HG03575 (cell line): ENCODE results near the gene MC1R.
"Not testable (repeated sequence)": the region's sequence is repeated elsewhere in the genome, so short reads cannot be mapped to it uniquely, and the experiment has no call there.

Experiments
- ATAC-seq: cut with Tn5 transposase; IDR thresholded peaks from one replicate; pipeline ENCODE4 v1.9.1; 2021; ENCODE audit not compliant: unreplicated experiment, insufficient number of reproducible peaks, low FRiP score; ENCODE audit errors: extremely low read depth

The MC1R gene

DNA sequence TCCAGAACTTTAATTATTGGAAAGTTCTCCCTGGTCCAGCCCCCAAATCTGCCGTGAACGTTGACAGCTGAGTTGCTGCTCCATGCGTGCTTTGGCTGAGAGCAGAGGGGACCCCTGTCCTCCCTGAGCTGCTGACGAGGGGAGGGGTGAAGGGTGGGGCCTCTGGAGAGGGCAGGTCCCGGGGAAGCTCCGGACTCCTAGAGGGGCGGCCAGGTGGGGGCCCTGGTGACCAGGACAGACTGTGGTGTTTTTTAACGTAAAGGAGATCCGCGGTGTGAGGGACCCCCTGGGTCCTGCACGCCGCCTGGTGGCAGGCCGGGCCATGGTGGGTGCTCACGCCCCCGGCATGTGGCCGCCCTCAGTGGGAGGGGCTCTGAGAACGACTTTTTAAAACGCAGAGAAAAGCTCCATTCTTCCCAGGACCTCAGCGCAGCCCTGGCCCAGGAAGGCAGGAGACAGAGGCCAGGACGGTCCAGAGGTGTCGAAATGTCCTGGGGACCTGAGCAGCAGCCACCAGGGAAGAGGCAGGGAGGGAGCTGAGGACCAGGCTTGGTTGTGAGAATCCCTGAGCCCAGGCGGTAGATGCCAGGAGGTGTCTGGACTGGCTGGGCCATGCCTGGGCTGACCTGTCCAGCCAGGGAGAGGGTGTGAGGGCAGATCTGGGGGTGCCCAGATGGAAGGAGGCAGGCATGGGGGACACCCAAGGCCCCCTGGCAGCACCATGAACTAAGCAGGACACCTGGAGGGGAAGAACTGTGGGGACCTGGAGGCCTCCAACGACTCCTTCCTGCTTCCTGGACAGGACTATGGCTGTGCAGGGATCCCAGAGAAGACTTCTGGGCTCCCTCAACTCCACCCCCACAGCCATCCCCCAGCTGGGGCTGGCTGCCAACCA, at the start of gene MC1R:
MC1R (plus strand) TSS at position 410 of the 895 bp plus-strand sequence; CDS start at position 807, 397 bp downstream.
- no peak for ATAC-seq

DNA sequence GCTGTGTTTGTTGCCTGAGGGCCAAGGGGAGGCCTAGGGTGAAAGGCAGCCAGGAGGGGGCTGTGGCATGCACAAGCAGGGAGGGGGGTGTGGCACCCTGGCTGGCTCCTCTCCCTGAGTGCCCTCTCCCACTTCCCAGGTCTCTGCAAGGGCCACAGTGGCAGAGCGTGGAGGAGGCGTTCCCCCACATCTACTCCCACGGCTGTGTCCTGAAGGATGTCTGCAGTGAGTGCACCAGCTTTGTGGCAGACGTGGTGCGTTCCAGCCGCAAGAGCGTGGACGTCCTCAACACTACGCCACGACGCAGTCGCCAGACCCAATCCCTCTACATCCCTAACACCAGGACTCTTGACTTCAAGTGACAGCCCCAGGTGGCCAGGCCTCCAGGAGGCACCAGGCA, 48.8 kb upstream of the MC1R start:
- no peak for ATAC-seq

DNA sequence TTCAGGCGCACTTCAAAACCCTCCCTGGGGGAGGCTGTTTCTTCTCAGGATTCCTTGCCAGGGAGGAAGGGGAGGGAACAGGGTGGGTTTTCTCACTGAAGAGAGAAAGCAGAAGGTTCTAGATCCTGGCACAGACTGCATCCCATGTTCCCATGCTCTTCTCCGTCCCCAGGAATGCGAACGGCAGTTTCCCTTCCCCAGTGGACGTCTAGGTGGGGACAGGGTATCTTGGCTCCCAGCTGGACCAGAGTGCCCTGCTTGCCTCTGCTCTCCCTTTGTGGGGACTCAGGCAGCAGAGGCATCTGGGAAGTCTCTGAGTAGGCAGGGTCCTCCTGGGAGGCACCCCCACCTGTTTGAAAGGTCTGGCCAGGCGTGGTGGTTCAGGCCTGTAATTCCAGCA, 48.2 kb upstream of the MC1R start:
- ATAC-seq, result no peak

DNA sequence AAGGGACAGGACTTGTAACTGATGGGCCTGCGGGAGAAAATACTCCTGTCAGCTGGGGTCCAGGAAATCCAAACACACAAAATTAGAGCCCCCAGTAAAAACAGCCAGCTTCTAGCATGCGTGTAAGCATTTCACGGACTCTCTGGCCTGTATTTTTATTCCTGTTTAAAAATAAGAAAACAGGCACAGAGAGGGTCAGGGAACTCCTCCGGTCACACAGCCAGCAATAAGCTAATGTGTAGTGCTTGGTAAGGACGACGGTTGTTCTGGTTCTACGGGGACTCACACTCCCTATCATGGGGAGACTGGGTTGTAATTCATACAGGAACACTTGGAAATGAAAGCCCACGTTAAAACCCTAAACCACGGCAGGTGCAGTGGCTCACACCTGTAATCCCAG, 46.8 kb upstream of the MC1R start:
- no peak for ATAC-seq

DNA sequence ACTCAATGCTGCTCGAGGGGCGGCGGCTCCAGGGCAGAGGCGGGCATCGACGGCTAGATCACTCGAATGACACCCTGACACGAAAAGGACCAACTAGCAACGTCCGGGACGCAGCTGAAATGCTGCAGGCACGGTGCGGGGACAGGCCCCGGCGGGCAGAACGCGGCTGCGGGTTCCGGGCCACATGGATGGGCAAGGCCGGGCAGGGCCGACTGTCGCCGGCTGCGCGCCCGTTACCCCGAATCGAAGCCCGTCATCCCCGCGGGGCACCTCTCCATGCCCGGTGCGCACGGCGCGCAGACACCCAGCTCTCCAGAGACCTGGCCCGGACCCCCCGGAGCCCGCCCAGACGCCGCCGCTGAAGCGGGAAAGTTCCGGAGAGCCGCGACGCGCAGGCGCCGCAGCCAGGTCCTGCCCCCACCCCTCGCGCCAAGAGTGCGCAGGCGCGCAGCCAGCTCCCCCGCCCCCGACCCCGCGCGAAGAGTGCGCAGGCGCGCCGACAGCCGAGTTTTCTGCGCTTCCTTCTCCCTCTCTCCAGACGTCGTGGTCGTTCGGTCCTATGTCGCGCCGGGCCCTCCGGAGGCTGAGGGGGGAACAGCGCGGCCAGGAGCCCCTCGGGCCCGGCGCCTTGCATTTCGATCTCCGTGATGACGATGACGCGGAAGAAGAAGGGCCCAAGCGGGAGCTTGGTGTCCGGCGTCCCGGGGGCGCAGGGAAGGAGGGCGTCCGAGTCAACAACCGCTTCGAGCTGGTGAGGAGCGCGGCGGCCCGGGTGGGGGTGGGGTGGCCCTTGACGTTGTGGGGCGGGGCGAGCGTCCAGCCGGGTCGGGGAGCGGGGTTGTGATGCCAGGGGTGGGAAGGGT, 45.3 kb upstream of the MC1R start, which contains the start of gene TCF25:
TCF25 (plus strand) TSS at position 484 of the 863 bp plus-strand sequence; CDS start at position 560, 76 bp downstream.
- ATAC-seq, result no peak

DNA sequence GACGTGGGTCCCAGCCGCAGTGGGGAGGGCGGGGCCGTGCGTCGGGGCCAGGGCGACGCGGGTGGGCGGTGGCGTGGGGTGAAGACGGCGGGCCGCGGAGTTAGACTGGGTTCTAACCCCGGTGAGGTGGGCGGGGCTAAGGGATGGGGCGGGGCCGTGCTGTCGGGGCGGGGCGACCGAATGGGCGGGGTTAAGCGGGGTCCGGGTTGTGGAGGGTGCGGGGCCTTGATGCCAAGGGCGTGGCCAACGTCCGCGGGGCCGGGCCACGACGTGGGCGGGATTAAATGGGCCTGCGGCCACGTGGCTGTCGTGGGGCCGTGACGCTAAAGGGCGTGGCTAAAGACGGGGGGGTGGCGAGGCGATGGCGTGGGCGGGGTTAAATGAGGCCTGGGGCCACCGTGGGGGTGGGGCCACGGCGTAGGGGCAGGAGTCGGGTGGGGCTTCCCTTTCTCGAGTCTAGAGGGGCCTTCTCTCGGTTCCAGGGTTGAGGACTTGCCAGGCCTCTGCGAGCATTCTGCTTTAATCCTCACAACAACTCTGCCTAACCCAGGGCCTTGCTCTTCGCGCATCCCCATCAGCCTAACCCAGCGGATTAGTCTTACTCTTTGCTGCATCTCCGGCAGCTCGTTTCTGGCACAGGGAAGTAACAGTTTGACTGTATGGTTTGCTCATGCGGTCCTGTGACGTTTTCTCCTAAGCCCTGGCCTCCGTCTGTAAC, 44.5 kb upstream of the MC1R start:
- no peak for ATAC-seq

DNA sequence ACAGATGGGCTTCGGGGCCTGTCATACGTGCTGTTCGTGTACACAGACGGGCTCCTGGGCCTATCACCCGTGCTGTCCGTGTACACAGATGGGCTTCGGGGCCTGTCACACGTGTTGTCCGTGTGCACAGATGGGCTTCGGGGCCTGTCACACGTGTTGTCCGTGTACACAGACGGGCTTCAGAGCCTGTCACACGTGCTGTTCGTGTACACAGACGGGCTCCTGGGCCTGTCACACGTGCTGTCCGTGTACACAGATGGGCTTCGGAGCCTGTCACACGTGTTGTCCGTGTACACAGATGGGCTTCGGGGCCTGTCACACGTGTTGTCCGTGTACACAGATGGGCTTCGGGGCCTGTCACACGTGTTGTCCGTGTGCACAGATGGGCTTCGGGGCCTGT, 39.5 kb upstream of the MC1R start:
- ATAC-seq, result not testable (repeated sequence)

DNA sequence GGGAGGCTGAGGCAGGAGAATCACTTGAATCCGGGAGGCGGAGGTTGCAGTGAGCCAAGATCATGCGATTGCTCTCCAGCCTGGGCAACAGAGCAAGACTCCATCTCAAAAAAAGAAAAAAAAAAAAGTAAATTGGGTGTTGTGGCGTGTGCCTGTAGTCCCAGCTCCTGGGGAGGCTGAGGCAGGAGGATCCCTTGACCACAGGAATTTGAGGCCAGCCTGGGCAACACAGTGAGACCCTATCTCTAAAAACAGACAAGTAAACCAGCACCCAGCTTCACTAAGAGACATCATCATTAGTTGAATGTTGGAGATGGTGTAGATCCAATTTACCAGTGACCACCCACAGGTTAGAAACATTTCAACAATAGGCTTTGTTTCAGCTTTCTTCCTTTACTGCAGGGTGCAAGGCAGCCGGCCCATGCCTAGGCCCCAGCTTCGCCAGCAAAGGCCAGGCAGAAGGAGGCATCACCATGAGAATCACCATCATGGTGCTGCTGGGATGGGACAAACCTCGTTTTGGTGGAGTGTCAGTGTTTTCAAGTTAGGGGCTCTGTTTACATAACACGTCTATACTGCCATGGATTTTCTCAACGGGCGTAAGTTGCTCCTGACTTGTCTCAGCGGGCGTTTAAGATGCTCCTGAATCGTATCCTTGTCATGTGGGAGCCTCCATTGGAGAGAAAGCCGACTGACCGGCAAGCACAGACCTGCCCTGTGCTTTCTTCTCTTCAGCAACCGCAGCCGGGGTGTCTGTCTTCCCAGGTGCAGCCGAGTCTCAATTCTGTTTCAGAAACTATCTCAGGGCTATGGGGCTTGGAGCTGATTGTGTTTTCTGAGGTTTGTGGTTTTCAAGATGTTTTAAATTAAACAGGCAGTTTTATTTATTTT, 37.9 kb upstream of the MC1R start:
- ATAC-seq, result no peak

DNA sequence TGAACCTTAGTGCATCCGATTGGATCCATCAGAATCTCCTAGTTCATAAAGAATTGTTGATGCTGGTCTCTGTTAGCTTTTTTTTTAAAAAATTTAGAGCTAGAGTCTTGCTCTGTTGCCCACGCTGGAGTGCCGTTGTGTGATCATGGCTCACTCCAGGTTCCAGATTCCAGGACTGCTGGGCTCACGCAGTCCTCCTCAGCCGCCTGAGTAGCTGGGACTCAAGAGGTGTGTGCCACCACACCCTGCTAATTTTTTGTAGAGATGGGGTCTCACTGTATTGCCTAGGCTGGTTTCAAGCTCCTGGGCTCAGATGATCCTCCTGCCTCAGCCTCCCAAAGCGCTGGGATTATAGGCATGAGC, 37.3 kb upstream of the MC1R start:
- no peak for ATAC-seq

DNA sequence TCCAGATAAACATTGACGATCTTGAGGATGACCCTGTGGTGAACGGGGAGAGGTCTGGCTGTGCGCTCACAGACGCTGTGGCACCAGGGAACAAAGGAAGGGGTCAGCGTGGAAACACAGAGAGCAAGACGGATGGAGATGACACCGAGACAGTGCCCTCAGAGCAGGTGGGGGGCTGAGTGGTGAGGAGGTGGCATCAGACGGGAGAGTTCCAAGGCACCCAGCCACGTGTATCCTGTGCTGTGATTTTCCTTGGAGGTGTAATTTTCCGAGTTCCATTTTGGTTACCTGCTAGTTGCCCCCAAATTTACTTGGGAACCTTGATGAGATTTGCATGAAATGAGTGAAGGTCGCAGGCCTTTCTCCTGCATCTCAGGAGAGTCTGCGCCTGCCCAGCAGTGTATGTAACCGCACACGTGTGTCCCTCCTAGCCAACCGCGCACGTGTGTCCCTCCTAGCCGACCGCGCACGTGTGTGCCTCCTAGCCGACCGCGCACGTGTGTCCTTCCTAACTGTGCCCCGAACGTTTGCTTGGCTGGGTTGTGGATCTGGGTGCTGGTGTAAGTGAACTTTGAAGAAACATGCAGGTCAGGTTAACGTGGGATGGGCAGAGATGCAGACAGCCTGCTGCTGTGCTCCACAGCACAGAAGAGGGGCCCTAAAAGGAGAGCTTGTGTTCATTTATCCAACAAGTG, 35.2 kb upstream of the MC1R start:
- ATAC-seq, result no peak

DNA sequence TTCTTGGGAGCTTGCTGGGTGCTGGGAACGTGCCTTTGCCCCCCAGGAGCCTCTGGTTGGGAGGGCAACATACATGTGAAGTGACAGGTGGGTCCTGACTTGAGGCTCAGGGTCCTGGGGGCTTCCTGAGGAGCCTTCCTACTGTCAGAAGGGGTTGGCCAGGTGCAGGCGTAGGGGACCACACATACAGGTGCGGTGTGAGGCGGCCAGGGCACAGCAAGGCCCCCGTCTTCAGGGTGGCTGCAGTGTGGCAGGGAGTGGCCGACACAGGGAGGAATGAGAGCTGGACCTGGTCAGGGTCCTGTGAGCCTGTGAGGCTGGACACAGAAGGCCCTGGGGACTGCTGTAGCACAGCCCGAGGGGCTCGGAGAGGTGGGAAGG, 34.6 kb upstream of the MC1R start:
- no peak for ATAC-seq

DNA sequence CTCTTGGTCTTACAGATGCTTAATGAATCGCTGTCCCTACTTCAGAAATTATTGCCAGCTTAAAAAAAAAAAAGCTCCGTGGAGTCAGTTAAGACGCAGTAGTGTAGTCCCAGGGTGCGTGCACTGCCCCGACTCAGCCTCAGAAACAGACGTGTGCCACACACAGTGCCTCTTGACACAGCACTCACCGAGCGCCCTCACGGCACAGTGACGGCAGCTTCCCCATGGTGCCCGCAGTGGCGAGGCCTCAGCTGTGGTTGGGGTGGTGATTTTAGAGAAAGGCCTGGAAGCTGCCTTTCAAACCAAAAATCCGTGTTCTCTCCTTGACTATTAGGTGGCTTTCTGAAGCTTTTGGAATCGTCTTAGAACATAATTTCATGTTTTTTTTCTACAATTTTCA, 31.4 kb upstream of the MC1R start:
- ATAC-seq, result no peak

DNA sequence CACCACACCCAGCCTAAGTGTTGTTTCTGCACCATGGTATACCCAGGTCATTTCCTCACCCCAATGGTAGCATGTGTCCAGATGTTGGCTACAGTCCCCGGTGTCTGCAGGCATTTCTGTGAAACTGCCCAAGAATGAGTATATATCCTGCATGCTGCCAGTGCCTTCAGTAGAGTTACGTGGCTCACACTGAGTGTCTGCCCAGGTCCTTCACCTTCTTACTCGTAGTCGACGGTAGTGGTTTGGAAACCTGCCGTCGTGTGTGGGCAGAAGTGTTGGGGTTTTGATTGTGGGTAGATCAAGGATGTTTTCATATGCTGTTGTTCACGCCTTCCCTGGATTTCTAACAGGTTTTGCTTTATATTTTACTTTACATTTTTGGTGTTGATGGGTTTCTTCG, 28.5 kb upstream of the MC1R start:
- ATAC-seq, result no peak

DNA sequence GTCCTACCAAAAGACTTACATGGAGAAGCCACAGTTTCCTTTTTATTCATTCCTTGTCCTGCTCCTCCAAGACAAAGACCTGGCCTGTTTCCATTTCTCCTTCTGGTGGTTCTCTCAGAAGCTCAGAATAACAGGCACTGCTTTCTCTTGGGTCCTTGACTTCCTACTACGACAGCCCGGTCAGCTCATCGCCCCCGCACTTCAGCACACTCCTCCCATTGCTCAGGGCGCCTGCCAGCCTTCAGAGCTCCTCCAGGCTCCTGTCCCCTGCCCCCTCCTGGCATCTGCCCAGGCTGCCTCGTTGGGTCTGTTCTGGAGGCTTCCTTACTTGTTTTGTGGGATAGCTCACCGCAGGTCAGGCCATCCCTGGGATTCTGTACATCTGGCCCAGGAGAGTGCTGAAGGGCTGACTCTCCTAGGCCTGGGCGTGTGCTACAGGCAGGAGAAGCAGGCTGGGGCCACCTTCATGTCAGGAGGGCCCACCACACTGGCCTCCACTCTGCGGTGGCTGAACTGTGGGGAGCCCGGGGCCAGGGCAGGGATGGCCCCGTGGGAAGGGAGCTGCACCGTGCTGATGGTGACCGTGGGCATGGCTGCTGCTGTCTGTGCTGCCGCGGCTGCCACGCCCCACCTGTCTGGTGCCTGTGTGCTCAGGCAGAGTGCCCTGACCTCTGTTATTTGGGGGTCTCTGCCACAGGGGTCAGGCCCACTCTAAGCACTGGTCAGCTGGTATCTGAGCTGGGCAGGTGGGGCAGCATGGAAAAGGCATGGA, 27.6 kb upstream of the MC1R start:
- ATAC-seq, result no peak

DNA sequence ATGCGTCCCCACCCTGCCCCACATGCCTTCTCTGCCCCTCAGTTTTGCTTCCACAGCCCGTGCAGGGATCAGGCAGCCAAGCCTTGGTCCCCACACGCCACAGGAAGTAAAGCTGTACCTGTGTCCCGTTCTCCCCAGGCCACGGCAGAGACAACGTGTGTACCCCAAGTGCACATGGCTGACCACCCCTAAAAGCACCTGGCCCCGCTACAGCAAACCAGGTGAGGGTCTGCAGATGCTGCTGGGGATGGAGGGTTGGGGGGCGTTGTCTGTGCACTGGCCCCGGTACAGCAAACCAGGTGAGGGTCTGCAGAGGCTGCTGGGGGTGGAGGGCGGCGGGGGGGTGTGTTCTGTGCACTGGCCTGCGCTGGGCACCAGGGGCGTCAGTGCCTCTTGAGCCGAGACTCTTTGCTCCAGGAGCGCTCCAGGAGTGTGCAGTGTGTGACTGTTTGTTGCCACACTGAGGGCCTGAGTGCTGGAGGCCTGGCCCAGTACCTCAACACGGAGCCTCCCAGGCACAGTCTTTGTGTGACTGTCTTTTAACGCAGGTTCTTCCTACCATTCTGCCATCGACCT, 26.5 kb upstream of the MC1R start:
- no peak for ATAC-seq

DNA sequence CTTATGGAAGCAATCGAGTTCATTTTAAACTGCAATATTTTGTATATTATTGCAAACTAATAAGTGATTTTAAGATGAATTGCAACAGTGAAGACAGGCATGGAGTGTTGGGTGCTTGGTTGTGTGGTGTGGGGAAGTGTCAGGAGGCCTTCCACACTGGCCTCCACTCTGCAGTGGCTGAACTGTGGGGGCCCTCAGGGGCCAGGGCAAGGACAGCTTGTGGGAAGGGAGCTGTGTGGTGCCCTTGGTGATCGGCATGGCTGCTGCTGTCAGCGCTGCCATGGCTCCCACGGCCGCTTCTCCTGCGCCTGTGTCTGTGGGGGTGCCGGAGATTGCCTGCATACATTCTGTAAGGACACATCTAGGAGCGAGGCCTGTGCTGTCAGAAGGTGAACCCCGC, 26.0 kb upstream of the MC1R start:
- no peak for ATAC-seq
